Suppressor macrophage treated with lipopolysaccharide for 4 hours (primary cell): Measurements from ENCODE around the gene LTV1.
"Not testable (repeated sequence)": the region's sequence is repeated elsewhere in the genome, so short reads cannot be mapped to it uniquely, and the experiment has no call there.

Experiments used
- DNase-seq: peaks from one replicate; pipeline ENCODE4 v3.0.0-alpha.2; 2020

Gene LTV1

GRCh38 chr6:143844006-143844405, 868 bp downstream of the LTV1 start:
- DNase-seq: peak; percentile 24

- DNase-seq: peak; percentile 4
These were observed 1.9 kb downstream of the LTV1 start for GRCh38 chr6:143845033-143845432.

- not testable (repeated sequence) for DNase-seq
These were observed 8.6 kb downstream of the LTV1 start for GRCh38 chr6:143851706-143852105.

- not testable (repeated sequence) for DNase-seq
These were observed 11.9 kb downstream of the LTV1 start for GRCh38 chr6:143855057-143855456.

GRCh38 chr6:143856762-143857161, 13.6 kb downstream of the LTV1 start:
- not testable (repeated sequence) for DNase-seq

GRCh38 chr6:143857651-143858050, 14.5 kb downstream of the LTV1 start:
- DNase-seq: no peak

GRCh38 chr6:143859891-143860660, 16.9 kb downstream of the LTV1 start:
- no peak for DNase-seq

- DNase-seq: no peak
These were observed 20.6 kb downstream of the LTV1 start for GRCh38 chr6:143863771-143864170.

- DNase-seq: no peak
These were observed 21.1 kb downstream of the LTV1 start, which contains the start of gene ZC2HC1B for GRCh38 chr6:143864234-143864633. TSS of gene ZC2HC1B (plus strand) at chr6:143864474. CDS start at chr6:143864540, 66 bp downstream.

- DNase-seq: no peak
These were observed 24.1 kb downstream of the LTV1 start for GRCh38 chr6:143867236-143867635.

GRCh38 chr6:143868808-143869207, 25.7 kb downstream of the LTV1 start:
- not testable (repeated sequence) for DNase-seq

GRCh38 chr6:143871202-143871730, 28.1 kb downstream of the LTV1 start:
- DNase-seq: not testable (repeated sequence)

- peak; percentile 71 for DNase-seq
These were observed 29.1 kb downstream of the LTV1 start for GRCh38 chr6:143872201-143872600.

- not testable (repeated sequence) for DNase-seq
These were observed 30.5 kb downstream of the LTV1 start for GRCh38 chr6:143873600-143873999.

- peak; percentile 38 for DNase-seq
These were observed 31.4 kb downstream of the LTV1 start for GRCh38 chr6:143874503-143874902.

GRCh38 chr6:143877584-143878271, 34.6 kb downstream of the LTV1 start:
- no peak for DNase-seq

GRCh38 chr6:143878272-143878760, 35.2 kb downstream of the LTV1 start:
- no peak for DNase-seq

- DNase-seq: no peak
These were observed 37.3 kb downstream of the LTV1 start for GRCh38 chr6:143880412-143880811.

- no peak for DNase-seq
These were observed 39.3 kb downstream of the LTV1 start for GRCh38 chr6:143882401-143882930.

- no peak for DNase-seq
These were observed 41.2 kb downstream of the LTV1 start for GRCh38 chr6:143884216-143884900.

- DNase-seq: no peak
These were observed 42.0 kb downstream of the LTV1 start for GRCh38 chr6:143885116-143885515.

- no peak for DNase-seq
These were observed 51.5 kb downstream of the LTV1 start for GRCh38 chr6:143894655-143895054.
